ENCODE data around the gene PHETA1. TPM values are rescaled to one million over a fixed set of nuclear protein-coding genes. Genes with fewer than 3 reads are reported as not detected.

Gene PHETA1
- polyA plus RNA-seq, 1 of the 3 experiments (the other 2 are of a cell fraction): 7.3 TPM

- Histone ChIP-seq H3K79me2 (ENCODE audit: insufficient read depth) (no peaks in the 10 kb centered on the region), H3K27ac (ENCODE audit: low read depth in 2 of 2, low read length in 1 of 2) (no peak overlapping the region), H4K20me1 (ENCODE audit: insufficient read depth) (no peaks in the 10 kb centered on the region), H3K4me2 (no peak overlapping the region), H3K36me3 (replicated peaks in 1 of 2; ENCODE audit: control insufficient read depth in 1 of 2, insufficient read depth in 2 of 2, low read length in 1 of 2) (no peaks in the 10 kb centered on the region), H3K9me3 (no peaks in the 10 kb centered on the region), H3K9me2 (no peaks in the 10 kb centered on the region), H3K27me3 (ENCODE audit: insufficient read depth) (no peaks in the 10 kb centered on the region), H3F3A (replicated peaks; ENCODE audit: insufficient read depth) (no peaks in the 10 kb centered on the region), H2AFZ (ENCODE audit: low read depth) (no peak overlapping the region), H3K4me1 (ENCODE audit: control insufficient read depth in 1 of 2, insufficient read depth in 2 of 2, low read depth in 1 of 2, low read length in 1 of 2) (no peaks in the 10 kb centered on the region), H3K9ac (no peak overlapping the region), H3K4me3 (ENCODE audit: low read depth in 2 of 2, low read length in 1 of 2) (no peak overlapping the region)
- ChIA-PET CTCF (no interaction called here), POLR2A (no interaction called here)
- 56% methylated on average over 3 of the region's 4 CpGs for WGBS (ENCODE audit: low lambda C conversion rate)
- DNase-seq: no peak
- TF ChIP-seq PBX3 (IDR thresholded peaks at IDR 0.05) (no peak), MAX (IDR thresholded peaks at IDR 0.05; ENCODE audit: low read depth) (no peak), JUND (IDR thresholded peaks at IDR 0.05) (no peak), CHD2 (IDR thresholded peaks at IDR 0.05; ENCODE audit: low read length, partially characterized antibody) (no peak), RFX5 (IDR thresholded peaks at IDR 0.05; ENCODE audit: low read length) (no peak)
These were observed 24.5 kb downstream of the PHETA1 start for GRCh38 chr12:111344254-111344875.

- no peaks in the 10 kb centered on the region for H3K36me3 ChIP-seq (replicated peaks in 1 of 2; ENCODE audit: control insufficient read depth in 1 of 2, insufficient read depth in 2 of 2, low read length in 1 of 2)
- no peaks in the 10 kb centered on the region for H3F3A ChIP-seq (replicated peaks; ENCODE audit: insufficient read depth)
- no peak overlapping the region for H3K9ac ChIP-seq
- no peak overlapping the region for H3K27ac ChIP-seq (ENCODE audit: low read depth in 2 of 2, low read length in 1 of 2)
- H3K4me1 ChIP-seq (ENCODE audit: control insufficient read depth in 1 of 2, insufficient read depth in 2 of 2, low read depth in 1 of 2, low read length in 1 of 2): no peaks in the 10 kb centered on the region
- no peak for TF ChIP-seq MEF2A (IDR thresholded peaks at IDR 0.05; ENCODE audit: borderline replicate concordance, low read depth)
- WGBS (ENCODE audit: low lambda C conversion rate): 0% methylated on average over 1 of the region's 1 CpG
- H3K27me3 ChIP-seq (ENCODE audit: insufficient read depth): no peaks in the 10 kb centered on the region
- no peaks in the 10 kb centered on the region for H3K9me2 ChIP-seq
- H2AFZ ChIP-seq (ENCODE audit: low read depth): no peak overlapping the region
- H3K4me3 ChIP-seq (ENCODE audit: low read depth in 2 of 2, low read length in 1 of 2): no peak overlapping the region
- ChIA-PET CTCF (interaction anchor here (0.7 to 3.0 kb wide), 3 partner anchors 12 to 109 kb away, joined by 3 to 9 read pairs (median 4); no protein-coding TSS in a partner anchor), POLR2A (no interaction called here)
- H3K9me3 ChIP-seq: no peaks in the 10 kb centered on the region
- no peak for DNase-seq
- H3K79me2 ChIP-seq (ENCODE audit: insufficient read depth): no peaks in the 10 kb centered on the region
- no peak overlapping the region for H3K4me2 ChIP-seq
- no peaks in the 10 kb centered on the region for H4K20me1 ChIP-seq (ENCODE audit: insufficient read depth)
These were observed 25.7 kb downstream of the PHETA1 start for GRCh38 chr12:111343181-111343580.

GRCh38 chr12:111342376-111342775, 26.5 kb downstream of the PHETA1 start:
- ChIA-PET POLR2A (no interaction called here), CTCF (interaction anchor here (0.7 to 3.0 kb wide), 3 partner anchors 11 to 110 kb away, joined by 3 to 9 read pairs (median 4); no protein-coding TSS in a partner anchor)
- Histone ChIP-seq H3K4me3 (ENCODE audit: low read depth in 2 of 2, low read length in 1 of 2) (no peak overlapping the region), H3K4me2 (no peak overlapping the region), H3K27me3 (ENCODE audit: insufficient read depth) (no peaks in the 10 kb centered on the region), H2AFZ (ENCODE audit: low read depth) (no peak overlapping the region), H3K9ac (no peak overlapping the region), H3K9me2 (no peaks in the 10 kb centered on the region), H3K27ac (ENCODE audit: low read depth in 2 of 2, low read length in 1 of 2) (no peak overlapping the region), H3K36me3 (replicated peaks in 1 of 2; ENCODE audit: control insufficient read depth in 1 of 2, insufficient read depth in 2 of 2, low read length in 1 of 2) (no peaks in the 10 kb centered on the region), H3K79me2 (ENCODE audit: insufficient read depth) (no peaks in the 10 kb centered on the region), H3F3A (replicated peaks; ENCODE audit: insufficient read depth) (no peaks in the 10 kb centered on the region), H3K4me1 (ENCODE audit: control insufficient read depth in 1 of 2, insufficient read depth in 2 of 2, low read depth in 1 of 2, low read length in 1 of 2) (no peaks in the 10 kb centered on the region), H3K9me3 (no peaks in the 10 kb centered on the region), H4K20me1 (ENCODE audit: insufficient read depth) (no peaks in the 10 kb centered on the region)
- no peak for DNase-seq
- 77% methylated on average over 8 of the region's 8 CpGs for WGBS (ENCODE audit: low lambda C conversion rate)
- no peak for TF ChIP-seq RAD21 (IDR thresholded peaks at IDR 0.05; ENCODE audit: low read length)
- TF ChIP-seq TEAD4 (IDR thresholded peaks at IDR 0.05; ENCODE audit: borderline replicate concordance, insufficient read depth): no peak
- no peak for TF ChIP-seq EP300 (IDR thresholded peaks at IDR 0.05; ENCODE audit: borderline replicate concordance in 1 of 2, low read depth in 1 of 2, low read length in 1 of 2)
- no peak for TF ChIP-seq SMC3 (IDR thresholded peaks at IDR 0.05; ENCODE audit: low read depth, low read length)
- TF ChIP-seq YY1 (IDR thresholded peaks at IDR 0.05; ENCODE audit: low read depth): no peak
- TF ChIP-seq USF2 (IDR thresholded peaks at IDR 0.05; ENCODE audit: borderline replicate concordance, low read depth, low read length): no peak
- TF ChIP-seq CHD2 (IDR thresholded peaks at IDR 0.05; ENCODE audit: low read length, partially characterized antibody): no peak
